ENCODE results near the gene NRBP1. TPM values are rescaled to one million over a fixed set of nuclear protein-coding genes. Genes with fewer than 3 reads are reported as not detected.

The NRBP1 gene
- total RNA-seq, 1 donor from 2014 or later, result 169 TPM

DNA sequence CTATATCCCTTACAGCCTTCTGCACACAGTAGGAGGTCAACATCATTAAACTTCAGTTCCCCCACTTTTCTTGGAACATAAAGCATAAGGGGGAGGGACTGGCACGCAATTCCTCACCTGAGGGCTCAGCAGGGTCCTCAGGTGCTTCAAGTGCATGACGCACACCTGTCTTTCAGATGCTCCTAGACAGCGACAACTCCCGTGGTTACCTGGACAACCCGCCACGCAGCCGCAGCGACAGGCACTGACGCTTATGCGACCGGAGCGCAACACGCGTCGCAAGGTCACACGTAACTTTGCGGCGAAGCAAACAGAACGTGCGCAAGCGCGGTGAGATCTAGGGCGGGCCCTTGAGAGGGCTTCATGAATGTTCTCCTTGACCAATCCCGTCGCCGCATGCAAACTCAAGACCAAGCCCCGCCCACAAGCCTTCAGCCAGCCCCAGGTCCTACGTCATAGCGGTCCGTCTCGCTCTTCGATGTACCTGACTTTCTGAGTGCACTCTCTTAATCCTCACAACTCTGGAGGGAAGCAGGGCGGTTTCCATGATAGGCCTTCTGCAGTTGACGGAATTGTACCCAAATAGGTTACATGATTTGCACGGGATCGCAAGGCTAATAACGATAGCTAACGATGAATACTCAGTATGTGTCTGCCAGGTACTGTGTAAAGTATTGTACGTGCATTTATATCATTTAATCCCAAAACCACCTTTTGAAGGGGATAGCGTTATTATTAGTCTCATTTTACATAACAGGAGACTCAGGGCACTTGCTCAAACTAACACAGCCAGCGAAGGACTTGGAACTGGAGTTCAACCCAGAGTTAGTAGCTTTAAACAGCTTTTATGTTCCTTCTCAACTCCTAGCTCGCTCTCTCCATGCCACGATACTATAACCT, 61.3 kb downstream of the NRBP1 start, which contains the start of gene IFT172:
IFT172 (minus strand) TSS at position 246 of the 900 bp plus-strand sequence; CDS start at position 156, 90 bp downstream.
- DNase-seq (ENCODE audit: low read depth), result peak; percentile 92

Other genes starting within 250 kb of the NRBP1 start
- 188 and 203 TPM in 2 replicates for gene ATRAID, start 216.6 kb upstream of the NRBP1 start, total RNA-seq
- 31.2 and 36.2 TPM in 2 replicates for gene SLC5A6, start 216.4 kb upstream of the NRBP1 start, total RNA-seq
- gene CAD, start 211.3 kb upstream of the NRBP1 start, total RNA-seq, result 22.8 and 24.9 TPM in 2 replicates
- 0.03 TPM in 1 of 2 replicates, not detected in the other for gene SLC30A3, start 165.6 kb upstream of the NRBP1 start, total RNA-seq
- gene DNAJC5G, start 153.2 kb upstream of the NRBP1 start, total RNA-seq, result not detected in 2 replicates
- 74.0 and 105 TPM in 2 replicates for gene TRIM54, start 146.2 kb upstream of the NRBP1 start, total RNA-seq
- 2.4 and 6.6 TPM in 2 replicates for gene UCN, start 120.2 kb upstream of the NRBP1 start, total RNA-seq
- 108 TPM in 2 replicates for gene MPV17, start 105.5 kb upstream of the NRBP1 start, total RNA-seq
- gene GTF3C2, start 71.9 kb upstream of the NRBP1 start, total RNA-seq, result 45.8 and 46.9 TPM in 2 replicates
- 29.7 and 32.2 TPM in 2 replicates for gene EIF2B4, start 58.3 kb upstream of the NRBP1 start, total RNA-seq
- gene SNX17, start 58.0 kb upstream of the NRBP1 start, total RNA-seq, result 155 and 159 TPM in 2 replicates
- 11.1 and 15.3 TPM in 2 replicates for gene ZNF513, start 47.9 kb upstream of the NRBP1 start, total RNA-seq
- gene PPM1G, start 19.0 kb upstream of the NRBP1 start, total RNA-seq, result 68.0 and 72.4 TPM in 2 replicates
- gene KRTCAP3, start 13.8 kb downstream of the NRBP1 start, total RNA-seq, result not detected in 2 replicates
- 4.3 and 9.5 TPM in 2 replicates for gene IFT172, start 61.1 kb downstream of the NRBP1 start, total RNA-seq
- gene FNDC4, start 66.6 kb downstream of the NRBP1 start, total RNA-seq, result 6.1 and 6.2 TPM in 2 replicates
- not detected in 2 replicates for gene GCKR, start 68.2 kb downstream of the NRBP1 start, total RNA-seq
- gene ZNF512, start 154.4 kb downstream of the NRBP1 start, total RNA-seq, result 31.6 and 35.7 TPM in 2 replicates
- 1.8 and 3.0 TPM in 2 replicates for gene CCDC121, start 200.4 kb downstream of the NRBP1 start, total RNA-seq
- gene GPN1, start 200.4 kb downstream of the NRBP1 start, total RNA-seq, result 26.7 and 29.0 TPM in 2 replicates
- gene SUPT7L, start 235.0 kb downstream of the NRBP1 start, total RNA-seq, result 35.4 and 44.0 TPM in 2 replicates
- 34.7 and 41.2 TPM in 2 replicates for gene SLC4A1AP, start 235.3 kb downstream of the NRBP1 start, total RNA-seq

Data from myocyte (in vitro differentiated cells).